Breast epithelium (tissue), 3 donors: Measurements from ENCODE around the gene CBLB.

Experiments used
- CTCF ChIP-seq, 3 donors: fragments of 450-650 bp; IDR thresholded peaks; one replicate each; pipeline ENCODE4 v1.5.1; 2016 to 2017; ENCODE audit warnings: antibody characterized with exemption in 3 of 3, mild to moderate bottlenecking in 3 of 3, moderate library complexity in 3 of 3
- POLR2A ChIP-seq: fragments of 450-650 bp; IDR thresholded peaks from one replicate; pipeline ENCODE4 v1.6.1; 2016; ENCODE audit warnings: antibody characterized with exemption, mild to moderate bottlenecking, moderate library complexity
- POLR2AphosphoS5 ChIP-seq, 3 donors: sonication (generic); formaldehyde crosslinking; IDR thresholded peaks; one replicate each; pipeline ENCODE4 v1.6.1; 2017; ENCODE audit warnings: antibody characterized with exemption in 3 of 3

- no peak for TF ChIP-seq POLR2A
- TF ChIP-seq POLR2AphosphoS5 (IDR thresholded peaks at IDR 0.05): no peak
- no peak for TF ChIP-seq CTCF (IDR thresholded peaks at IDR 0.05)
Measured at GRCh38 chr3:105775368-105775767, 93.4 kb downstream of the CBLB start.
